Measurements from ENCODE around the gene EFCAB9. TPM values are rescaled to one million over a fixed set of nuclear protein-coding genes. Genes with fewer than 3 reads are reported as not detected.

The EFCAB9 gene
- total RNA-seq, 1 experiment from 2014 or later, result not detected

GRCh38 chr5:172199446-172199845 lies 5.5 kb downstream of the EFCAB9 start:
- no peak overlapping the region for H2BK15ac ChIP-seq (ENCODE audit: low read depth, low read length)
- Mint-ChIP-seq H3K4me1 (peaks cover 4% of the 10 kb centered on the region in 2 experiments), H3K27me3 (ENCODE audit: low read depth) (peaks cover 1% of the 10 kb centered on the region; the same call in 1 of the 2 replicates), H3K36me3 (ENCODE audit: insufficient read depth in 1 of 3, low read depth in 3 of 3) (peaks cover 0 to 6% (median 4%) of the 10 kb centered on the region in 3 experiments; a peak in 4 of 7 replicates), H3K9me3 (peaks cover 2 to 6% of the 10 kb centered on the region in 2 experiments; a peak in 4 of 5 replicates), H3K27ac (no peak overlapping the region; a peak in 1 of 7 replicates), H3K4me3 (no peak overlapping the region)
- no peak overlapping the region for H4K91ac ChIP-seq (ENCODE audit: insufficient read length, low read depth, low read length)
- H4K8ac ChIP-seq (replicated peaks; ENCODE audit: insufficient read length, low read depth, low read length), result no peak overlapping the region
- H3K79me2 ChIP-seq (ENCODE audit: insufficient read depth, low read length), result no peaks in the 10 kb centered on the region
- H3K18ac ChIP-seq (ENCODE audit: insufficient read length, low read depth, low read length), result no peak overlapping the region
- H3K9me3 ChIP-seq (ENCODE audit: control insufficient read depth, low read depth, low read length), result no peaks in the 10 kb centered on the region
- H3K4ac ChIP-seq (ENCODE audit: low read depth, low read length), result no peak overlapping the region
- no peak overlapping the region for H2AK5ac ChIP-seq (ENCODE audit: insufficient read length, low read length)
- H3T11ph ChIP-seq (ENCODE audit: low read length), result no peak overlapping the region
- DNase-seq, result no peak
- H3K79me1 ChIP-seq (ENCODE audit: insufficient read depth, low read depth, low read length, poor library complexity, severe bottlenecking), result no peaks in the 10 kb centered on the region
- H4K20me1 ChIP-seq (ENCODE audit: control insufficient read depth, insufficient read depth, insufficient read length), result no peaks in the 10 kb centered on the region
- H3K27ac ChIP-seq (ENCODE audit: insufficient read length, low read depth, low read length), result no peak overlapping the region
- no peak overlapping the region for H3K4me2 ChIP-seq (ENCODE audit: insufficient read depth, insufficient read length, low read length)
- H2BK120ac ChIP-seq (ENCODE audit: low read depth, low read length, poor library complexity, severe bottlenecking), result no peak overlapping the region
- no peaks in the 10 kb centered on the region for H3K27me3 ChIP-seq (ENCODE audit: insufficient read depth, low read length)
- H3K14ac ChIP-seq (ENCODE audit: insufficient read depth, low read length), result no peak overlapping the region
- H3K23ac ChIP-seq (ENCODE audit: insufficient read length, low read depth, low read length), result no peak overlapping the region
- H4K5ac ChIP-seq (ENCODE audit: insufficient read length, low read depth, low read length), result no peak overlapping the region
- H3K23me2 ChIP-seq (ENCODE audit: insufficient read length, low read depth, low read length, poor library complexity, severe bottlenecking), result no peaks in the 10 kb centered on the region
- TF ChIP-seq CTCF (conservative IDR thresholded peaks at IDR 0.05), result no peak
- H3K4me1 ChIP-seq (ENCODE audit: insufficient read depth, low read length), result 0 out of 2 replicates have a peak, but pooled peaks cover 2% of the 10 kb centered on the region
- H2BK12ac ChIP-seq (ENCODE audit: insufficient read length, low read depth, low read length), result no peak overlapping the region
- no peak overlapping the region for H2BK5ac ChIP-seq (ENCODE audit: insufficient read length, low read length)
- no peak overlapping the region for H2AFZ ChIP-seq (ENCODE audit: low read length)
- no peak overlapping the region for H3K9ac ChIP-seq (ENCODE audit: extremely low read depth, insufficient read length, low read length)
- no peak overlapping the region for H3K56ac ChIP-seq (ENCODE audit: insufficient read length, low read depth, low read length)
- no CpG with 5 or more reads among the region's 10 CpGs for WGBS (ENCODE audit: extremely low coverage, insufficient read length, low lambda C conversion rate)
- H2BK20ac ChIP-seq (ENCODE audit: low read depth, low read length, poor library complexity, severe bottlenecking), result no peak overlapping the region

Measured in H9 (cell line).